Progenitor cell of endocrine pancreas (in vitro differentiated cells): ENCODE measurements around the gene GNAZ. TPM values are rescaled to one million over a fixed set of nuclear protein-coding genes. Genes with fewer than 3 reads are reported as not detected.

Experiments used
- DNase-seq: peaks from one replicate; pipeline ENCODE4 v3.0.0; 2021; ENCODE audit warnings: low spot score; ENCODE audit not compliant: unreplicated experiment
- H3K27ac Mint-ChIP-seq: 2 replicates; pipeline ENCODE4 v1.8.0; 2021; ENCODE audit warnings: mild to moderate bottlenecking, moderate library complexity, mixed read lengths
- H3K27me3 Mint-ChIP-seq: 2 replicates; pipeline ENCODE4 v1.8.0; 2021; ENCODE audit warnings: mixed read lengths
- H3K36me3 Mint-ChIP-seq: 2 replicates; pipeline ENCODE4 v1.8.0; 2022; ENCODE audit warnings: mixed read lengths; ENCODE audit not compliant: insufficient read depth
- H3K4me1 Mint-ChIP-seq: 2 replicates; pipeline ENCODE4 v1.8.0; 2021; ENCODE audit warnings: low read depth, mixed read lengths
- H3K4me3 Mint-ChIP-seq: 2 replicates; pipeline ENCODE4 v1.8.0; 2021; ENCODE audit warnings: low read depth, mild to moderate bottlenecking, moderate library complexity, mixed read lengths
- H3K9me3 Mint-ChIP-seq: 2 replicates; pipeline ENCODE4 v1.8.0; 2021; ENCODE audit warnings: low read depth, mixed read lengths
- CTCF ChIP-seq: fragments of 200-600 bp; sonication (generic); IDR thresholded peaks from one replicate; pipeline ENCODE4 v1.5.0; 2021; ENCODE audit warnings: antibody characterized with exemption, mild to moderate bottlenecking; ENCODE audit not compliant: unreplicated experiment
- total RNA-seq: library from RNA; stranded (reverse); gene quantifications from 2 replicates; pipeline ENCODE4 v1.2.1, GENCODE V29; 2021

Gene GNAZ
- total RNA-seq, 1 donor from 2014 or later: 19.2 TPM

DNA sequence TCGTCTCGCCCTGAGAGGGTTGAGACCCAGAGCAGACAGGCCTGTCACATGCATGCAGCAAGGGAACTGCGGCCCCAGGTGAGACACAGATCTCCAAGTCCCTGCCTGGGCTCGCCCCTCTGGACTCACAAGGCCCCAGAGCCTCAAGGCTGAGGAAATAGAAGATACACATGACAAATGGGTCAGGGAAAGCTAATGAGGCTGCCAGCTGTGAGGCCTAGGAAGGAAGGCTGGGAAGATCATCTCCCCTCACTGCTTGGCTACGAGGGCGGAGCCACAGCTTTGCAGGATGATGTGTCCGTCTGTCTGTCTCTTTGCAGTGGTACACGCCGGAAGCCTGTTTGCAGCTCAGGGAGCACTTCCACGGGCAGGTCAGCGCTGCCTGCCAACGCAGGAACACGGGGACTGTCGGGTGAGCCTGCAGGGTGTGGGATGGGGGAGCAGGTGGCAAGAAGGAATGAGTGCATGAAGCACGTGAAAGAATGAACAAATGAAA, 79.5 kb downstream of the GNAZ start:
- Mint-ChIP-seq H3K36me3 (peaks cover 8% of the 10 kb centered on the region), H3K4me1 (peaks cover 8% of the 10 kb centered on the region), H3K27ac (no peak overlapping the region), H3K4me3 (no peak overlapping the region), H3K27me3 (no peaks in the 10 kb centered on the region), H3K9me3 (no peaks in the 10 kb centered on the region)
- TF ChIP-seq CTCF: no peak
- DNase-seq: no peak

DNA sequence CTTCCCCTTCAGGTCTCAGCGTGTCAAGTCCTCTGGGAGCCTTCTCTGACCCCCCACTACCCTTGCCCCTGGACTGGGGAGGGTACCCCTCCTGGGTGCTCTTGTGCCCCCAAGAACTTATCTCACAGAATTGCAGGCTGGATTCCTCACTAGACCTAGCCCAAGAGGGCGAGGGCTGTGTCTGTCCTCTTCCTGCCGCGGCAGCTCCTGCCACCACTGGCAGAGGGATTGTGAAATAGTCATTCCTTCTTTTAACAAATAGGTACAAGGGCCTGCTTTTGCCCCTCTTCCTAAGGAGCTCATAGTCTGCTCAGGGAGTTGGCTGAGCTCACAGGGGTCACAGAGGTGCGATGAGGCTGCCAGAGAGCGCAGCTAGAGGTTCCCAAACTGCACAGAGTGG, 80.4 kb downstream of the GNAZ start:
- no peak for DNase-seq
- TF ChIP-seq CTCF: no peak
- H3K27ac Mint-ChIP-seq: no peak overlapping the region

DNA sequence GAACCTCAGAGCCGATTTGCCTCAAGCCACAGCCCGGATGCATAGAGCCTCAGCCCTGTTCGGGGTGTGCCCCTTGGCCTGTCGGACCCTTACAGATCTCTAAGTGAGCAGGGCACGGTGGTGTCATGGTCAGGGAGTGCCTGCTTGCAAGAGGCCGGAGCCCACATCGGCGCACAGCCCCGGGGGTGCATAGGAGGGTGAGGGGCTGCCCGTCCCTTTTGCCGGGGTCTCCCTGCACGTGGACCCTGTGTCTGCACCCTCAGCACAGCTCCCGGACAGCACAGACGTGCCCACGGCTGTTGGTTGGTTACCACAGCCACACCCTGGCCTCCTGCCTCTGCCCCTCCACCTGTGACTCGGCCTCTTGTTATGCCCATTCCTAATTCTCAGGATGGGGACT, 81.5 kb downstream of the GNAZ start:
- H3K9me3 Mint-ChIP-seq: no peaks in the 10 kb centered on the region
- H3K4me1 Mint-ChIP-seq: peaks cover 3% of the 10 kb centered on the region
- DNase-seq: no peak
- H3K27ac Mint-ChIP-seq: no peak overlapping the region
- peaks cover 12% of the 10 kb centered on the region for H3K36me3 Mint-ChIP-seq
- H3K4me3 Mint-ChIP-seq: no peak overlapping the region
- no peaks in the 10 kb centered on the region for H3K27me3 Mint-ChIP-seq
- TF ChIP-seq CTCF: no peak

More for the DNA sequence above, 80.4 kb downstream of the GNAZ start:
- H3K4me1 Mint-ChIP-seq: peaks cover 3% of the 10 kb centered on the region
- H3K36me3 Mint-ChIP-seq: peaks cover 12% of the 10 kb centered on the region
- H3K4me3 Mint-ChIP-seq: no peak overlapping the region
- H3K27me3 Mint-ChIP-seq: no peaks in the 10 kb centered on the region
- H3K9me3 Mint-ChIP-seq: no peaks in the 10 kb centered on the region

DNA sequence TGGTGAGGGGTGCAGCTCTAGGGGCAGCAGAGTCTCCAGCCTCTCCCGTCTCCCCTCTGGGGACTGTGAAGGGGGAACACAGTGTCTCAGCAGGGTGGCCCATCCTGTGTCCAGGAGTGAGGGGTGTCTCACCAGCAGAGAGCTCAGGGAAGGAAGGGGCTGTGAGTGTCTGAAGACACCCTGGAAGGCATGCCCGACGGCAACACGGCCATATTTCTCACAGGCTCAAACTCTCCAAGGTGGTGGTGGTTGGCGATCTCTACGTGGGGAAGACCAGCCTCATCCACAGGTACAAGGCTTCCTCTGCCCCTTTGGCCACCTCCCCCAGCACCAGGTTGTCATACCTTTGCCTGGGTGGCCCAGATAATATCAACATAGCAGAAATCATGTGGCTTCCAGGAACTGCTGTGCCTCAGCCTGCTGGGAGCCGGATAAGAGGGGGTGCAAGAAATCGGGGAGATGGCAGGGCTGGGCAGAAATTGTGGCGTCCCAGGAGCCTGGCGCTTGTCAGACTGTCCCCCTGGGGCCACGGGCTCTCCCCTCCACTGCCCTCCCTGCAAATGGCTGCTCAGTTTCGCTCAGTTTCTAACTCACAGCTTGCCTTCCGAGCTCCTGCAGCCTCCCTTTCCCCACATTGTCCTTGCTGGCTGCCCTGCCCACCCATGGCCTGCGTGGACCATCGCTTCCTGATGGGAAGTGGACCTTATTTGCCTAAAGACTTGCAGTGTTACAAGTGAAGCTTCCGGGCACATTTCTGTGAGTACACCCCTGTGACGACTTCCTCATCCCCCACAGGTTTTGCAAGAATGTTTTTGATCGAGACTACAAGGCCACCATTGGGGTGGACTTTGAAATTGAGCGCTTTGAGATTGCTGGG, 82.2 kb downstream of the GNAZ start:
- Mint-ChIP-seq H3K36me3 (peaks cover 12% of the 10 kb centered on the region), H3K27ac (no peak overlapping the region)

GRCh38 chr22:23153994-23154393, 83.7 kb downstream of the GNAZ start:
- no peaks in the 10 kb centered on the region for H3K27me3 Mint-ChIP-seq
- H3K4me3 Mint-ChIP-seq: no peak overlapping the region
- DNase-seq: no peak

More for the DNA sequence above, 82.2 kb downstream of the GNAZ start:
- H3K4me1 Mint-ChIP-seq: peaks cover 2% of the 10 kb centered on the region
- no peak for TF ChIP-seq CTCF
- no peaks in the 10 kb centered on the region for H3K9me3 Mint-ChIP-seq
- no peak for DNase-seq
- no peak overlapping the region for H3K4me3 Mint-ChIP-seq
- H3K27me3 Mint-ChIP-seq: no peaks in the 10 kb centered on the region

More at GRCh38 chr22:23153994-23154393, 83.7 kb downstream of the GNAZ start:
- peaks cover 12% of the 10 kb centered on the region for H3K36me3 Mint-ChIP-seq
- H3K27ac Mint-ChIP-seq: no peak overlapping the region
- H3K4me1 Mint-ChIP-seq: peaks cover 2% of the 10 kb centered on the region
- no peak for TF ChIP-seq CTCF
- no peaks in the 10 kb centered on the region for H3K9me3 Mint-ChIP-seq
